GM18502 (cell line): ENCODE measurements around the gene PEX5L.
"Not testable (repeated sequence)": the region's sequence is repeated elsewhere in the genome, so short reads cannot be mapped to it uniquely, and the experiment has no call there.

ENCODE experiments used
- ATAC-seq: cut with Tn5 transposase; IDR thresholded peaks from one replicate; pipeline ENCODE4 v1.9.1; 2021; ENCODE audit warnings: mild to moderate bottlenecking; ENCODE audit not compliant: unreplicated experiment, poor library complexity

Gene PEX5L

DNA sequence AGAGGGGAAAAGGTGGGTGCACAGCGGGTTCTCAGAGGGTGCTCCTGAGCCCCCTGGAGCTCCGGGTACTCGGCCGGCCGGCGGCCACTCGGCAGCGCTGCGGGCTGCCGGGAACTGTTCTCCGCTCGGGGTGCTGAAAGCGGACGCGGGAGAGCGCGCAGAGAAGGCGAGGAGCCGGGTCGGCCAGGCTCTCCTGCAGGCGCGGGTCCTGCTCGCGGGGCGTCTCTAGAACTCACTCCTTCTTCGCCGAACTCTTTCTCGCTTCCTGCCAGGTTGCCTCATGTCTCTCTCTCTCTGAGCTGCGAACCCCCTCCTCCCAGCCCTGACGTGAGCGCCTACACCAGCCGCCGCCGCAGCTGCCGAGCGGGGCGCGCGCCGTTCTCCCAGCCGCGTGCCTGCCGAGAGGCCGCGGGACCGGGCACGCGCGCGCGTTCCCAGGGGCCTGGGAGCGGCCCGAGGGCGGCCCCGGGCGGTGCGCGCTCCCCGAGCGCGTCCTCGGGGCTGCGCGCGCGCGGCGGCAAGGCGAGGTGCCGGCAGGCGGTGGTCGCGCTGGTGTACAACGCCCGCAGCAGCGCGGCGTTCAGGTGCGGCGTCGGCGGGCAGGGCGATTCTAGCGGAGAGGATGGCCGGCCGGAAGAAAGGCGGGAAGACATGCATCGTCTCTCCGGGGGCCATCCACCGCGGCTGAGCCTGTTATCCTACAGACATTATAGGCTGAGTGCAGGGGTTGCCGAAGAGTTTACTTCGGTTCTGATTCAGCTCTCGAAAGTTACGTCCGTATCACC, at the start of gene PEX5L:
Gene PEX5L, minus strand, starts transcription at position 267 of the 785 bp plus-strand sequence. CDS start 338 bp downstream, outside the sequence.
- ATAC-seq: peak; percentile 79

DNA sequence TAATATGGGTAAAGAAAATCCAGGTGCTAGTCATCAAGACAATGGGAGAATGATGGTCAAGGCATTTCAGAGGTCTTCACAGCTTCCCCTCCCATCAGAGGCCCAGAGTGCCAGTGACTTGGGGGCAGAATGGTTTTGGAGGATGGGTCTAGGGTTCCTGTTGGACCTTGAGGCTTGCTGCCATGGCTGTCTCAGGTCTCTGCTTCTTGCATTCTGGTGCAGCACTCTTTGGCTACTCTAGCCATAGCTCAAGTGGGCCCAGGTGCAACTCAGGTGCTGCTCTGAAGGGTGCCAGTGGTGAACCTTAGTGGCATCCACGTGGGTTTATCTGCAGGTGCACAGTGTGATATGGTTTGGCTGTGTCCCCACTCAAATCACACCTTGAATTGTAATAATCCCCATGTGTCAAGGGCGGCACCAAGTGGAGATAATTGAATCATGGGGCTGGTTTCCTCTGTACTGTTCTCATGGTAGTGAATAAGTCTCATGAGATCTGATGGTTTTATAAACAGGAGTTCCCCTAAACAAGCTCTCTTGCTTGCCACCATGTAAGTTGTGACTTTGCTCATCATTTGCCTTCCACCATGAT, 48.5 kb upstream of the PEX5L start:
- ATAC-seq: no peak

DNA sequence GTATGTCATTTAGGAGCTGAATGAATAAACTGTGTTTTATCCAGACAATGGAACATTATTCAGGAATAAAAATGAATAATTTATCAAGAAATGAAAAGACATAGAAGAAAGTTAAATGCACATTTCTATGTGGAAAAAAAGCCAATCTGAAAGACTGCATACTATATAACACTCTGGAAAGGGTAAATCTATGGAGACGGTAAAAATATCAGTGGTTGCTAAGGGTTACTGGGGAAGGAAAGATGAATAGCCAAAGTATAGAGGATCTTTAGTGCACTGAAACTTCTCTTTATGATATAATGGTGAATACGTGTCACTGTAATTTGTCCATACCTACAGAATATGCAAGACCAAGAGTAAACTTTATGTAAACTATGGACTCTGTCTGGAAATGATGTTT, 46.0 kb upstream of the PEX5L start:
- ATAC-seq: no peak

GRCh38 chr3:180078592-180078991, 41.9 kb upstream of the PEX5L start:
- ATAC-seq: no peak

DNA sequence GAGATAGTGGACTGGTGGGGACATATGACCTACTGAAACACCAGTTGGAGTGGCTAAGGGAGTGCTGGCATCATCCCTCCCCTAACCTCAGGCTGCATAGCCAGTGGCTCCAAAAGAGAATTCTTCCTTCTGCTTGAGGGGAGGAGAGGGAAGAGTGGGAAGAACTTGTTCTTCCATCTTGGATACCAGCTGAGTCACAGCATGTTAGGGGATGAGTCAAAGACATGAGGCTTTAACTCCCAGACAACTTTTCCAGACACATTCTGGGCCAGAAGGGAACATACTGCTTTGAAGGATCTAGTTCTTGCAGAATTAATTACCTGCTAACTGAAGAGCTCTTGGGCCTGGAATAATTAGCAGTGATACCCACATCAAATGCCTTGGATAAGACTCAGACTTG, 36.8 kb upstream of the PEX5L start:
- ATAC-seq: no peak

GRCh38 chr3:180072786-180073185, 36.0 kb upstream of the PEX5L start:
- no peak for ATAC-seq

- ATAC-seq: no peak
Measured at GRCh38 chr3:180070925-180071324, 34.2 kb upstream of the PEX5L start.

GRCh38 chr3:180068023-180068422, 31.3 kb upstream of the PEX5L start:
- no peak for ATAC-seq

- ATAC-seq: no peak
Measured at GRCh38 chr3:180066598-180066997, 29.9 kb upstream of the PEX5L start.

GRCh38 chr3:180063783-180064182, 27.0 kb upstream of the PEX5L start:
- no peak for ATAC-seq

GRCh38 chr3:180062771-180063170, 26.0 kb upstream of the PEX5L start:
- ATAC-seq: no peak

- ATAC-seq: no peak
Measured at GRCh38 chr3:180059356-180059755, 22.6 kb upstream of the PEX5L start.

GRCh38 chr3:180058238-180058637, 21.5 kb upstream of the PEX5L start:
- ATAC-seq: no peak

DNA sequence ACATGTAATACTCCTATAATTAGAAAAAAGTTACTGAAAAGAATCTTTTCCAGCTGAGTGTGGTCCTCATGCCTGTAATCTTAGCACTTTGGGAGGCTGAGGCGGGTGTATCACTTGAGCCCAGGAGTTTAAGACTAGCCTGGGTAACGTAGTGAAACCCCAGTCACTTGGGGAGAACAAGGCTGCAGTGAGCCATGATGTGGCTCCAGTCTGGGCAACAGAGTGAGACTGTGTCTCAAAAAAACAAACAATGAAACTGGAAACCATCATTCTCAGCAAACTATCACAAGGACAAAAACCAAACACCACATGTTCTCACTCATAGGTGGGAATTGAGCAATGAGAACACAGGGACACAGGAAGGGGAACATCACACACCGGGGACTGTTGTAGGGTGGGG, 18.9 kb upstream of the PEX5L start:
- not testable (repeated sequence) for ATAC-seq

- ATAC-seq: no peak
Measured at GRCh38 chr3:180049391-180049790, 12.7 kb upstream of the PEX5L start.

- no peak for ATAC-seq
Measured at GRCh38 chr3:180048840-180049239, 12.1 kb upstream of the PEX5L start.

DNA sequence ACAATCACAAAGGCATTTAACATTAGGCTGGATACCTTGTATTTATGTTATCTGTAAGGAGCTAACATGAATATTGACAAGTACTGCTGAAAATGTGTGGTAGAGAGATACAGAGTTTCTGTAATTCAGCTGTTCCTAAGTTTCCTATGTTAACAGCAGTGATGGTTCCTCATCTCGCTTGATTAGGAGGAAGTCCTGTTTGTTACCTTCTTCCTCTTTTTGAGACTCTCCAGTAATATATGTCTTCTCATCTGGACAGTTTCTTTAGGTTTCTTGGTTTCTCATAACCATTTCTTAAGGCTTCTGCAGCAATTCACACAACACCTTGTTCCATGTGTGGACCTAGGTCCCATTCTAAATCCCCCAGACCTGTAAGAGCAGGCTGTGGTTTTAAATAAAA, 11.4 kb upstream of the PEX5L start:
- peak; percentile 98 for ATAC-seq

DNA sequence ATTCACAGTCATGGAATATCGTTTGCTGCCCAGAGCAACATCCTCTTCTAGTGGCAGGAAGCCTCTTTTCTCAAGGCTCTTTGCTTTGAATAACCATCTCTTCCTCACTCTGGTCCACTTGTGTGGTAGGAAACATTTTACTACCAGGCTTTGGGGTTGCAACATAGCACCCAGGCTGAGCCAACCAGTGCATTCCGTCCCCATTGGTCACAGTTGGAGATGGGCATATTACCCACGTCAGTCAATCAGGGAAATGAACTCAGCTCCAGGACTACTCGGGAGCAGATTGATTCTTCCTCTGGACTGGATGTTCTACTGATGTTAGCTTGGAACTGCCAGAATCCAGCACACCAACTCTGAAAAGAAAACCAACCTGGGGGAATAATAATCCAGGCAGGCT, 4.2 kb upstream of the PEX5L start:
- ATAC-seq: no peak

GRCh38 chr3:180036092-180036670, 556 bp downstream of the PEX5L start:
- peak; percentile 59 for ATAC-seq

DNA sequence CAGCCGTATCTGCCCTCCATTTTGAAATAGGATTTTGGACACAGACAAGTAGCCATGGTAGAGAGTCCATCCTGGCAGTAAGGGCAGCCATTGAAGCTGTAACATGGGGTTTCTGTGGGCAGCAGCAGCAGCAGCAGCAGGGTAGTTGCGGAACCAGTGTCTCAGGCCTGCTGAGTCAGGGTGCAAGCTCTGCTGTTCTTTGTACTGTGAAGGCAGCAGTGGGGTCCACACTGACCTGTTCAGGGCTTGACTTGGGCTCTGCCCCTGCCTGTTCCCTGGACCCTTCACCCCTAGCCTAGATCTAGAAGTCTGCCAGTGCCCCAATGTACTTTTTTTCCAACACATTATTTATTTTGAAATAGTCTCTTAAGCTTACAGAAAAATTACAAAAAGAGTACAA, 9.7 kb downstream of the PEX5L start:
- ATAC-seq: no peak

DNA sequence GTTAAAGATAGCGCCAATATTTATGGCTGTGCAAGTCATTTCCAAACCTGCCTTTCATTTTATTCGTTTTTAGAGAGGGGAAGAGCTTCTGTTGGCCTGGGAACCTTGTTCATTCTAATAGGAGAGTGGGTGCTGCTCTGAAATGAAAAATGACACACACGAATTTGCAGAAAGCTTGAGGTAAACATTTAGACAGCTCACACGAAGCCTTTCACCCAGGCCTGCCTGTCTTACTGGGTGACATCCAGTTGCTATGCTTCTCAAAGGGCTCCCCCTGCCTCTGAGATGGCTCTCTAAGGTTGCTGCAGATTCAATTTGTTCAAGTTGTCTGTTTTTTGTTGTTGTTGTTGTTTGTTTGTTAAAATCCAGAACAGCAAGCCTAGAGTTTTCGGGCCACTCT, 18.2 kb downstream of the PEX5L start:
- no peak for ATAC-seq

DNA sequence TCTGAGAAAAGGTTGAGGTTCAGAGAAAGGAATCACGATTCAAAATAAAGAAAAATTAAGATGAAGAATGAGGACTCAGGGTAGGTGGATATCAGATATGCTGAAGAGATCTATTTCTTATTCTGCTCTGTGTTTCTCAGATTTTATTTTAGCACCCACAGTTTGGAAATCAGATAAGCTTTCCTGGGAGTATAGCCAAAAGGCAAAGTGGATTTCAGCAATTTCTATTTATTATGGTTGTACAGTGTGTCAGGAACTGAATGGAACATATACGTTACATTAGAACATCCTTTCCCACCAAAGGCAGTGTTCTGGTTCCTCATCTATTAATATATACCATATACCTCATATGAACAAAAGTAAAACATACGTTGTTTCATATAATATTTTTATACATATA, 18.9 kb downstream of the PEX5L start:
- ATAC-seq: no peak
